ENCODE measurements around the gene MRPL36.
"Not testable (repeated sequence)": the region's sequence is repeated elsewhere in the genome, so short reads cannot be mapped to it uniquely, and the experiment has no call there.

The MRPL36 gene

DNA sequence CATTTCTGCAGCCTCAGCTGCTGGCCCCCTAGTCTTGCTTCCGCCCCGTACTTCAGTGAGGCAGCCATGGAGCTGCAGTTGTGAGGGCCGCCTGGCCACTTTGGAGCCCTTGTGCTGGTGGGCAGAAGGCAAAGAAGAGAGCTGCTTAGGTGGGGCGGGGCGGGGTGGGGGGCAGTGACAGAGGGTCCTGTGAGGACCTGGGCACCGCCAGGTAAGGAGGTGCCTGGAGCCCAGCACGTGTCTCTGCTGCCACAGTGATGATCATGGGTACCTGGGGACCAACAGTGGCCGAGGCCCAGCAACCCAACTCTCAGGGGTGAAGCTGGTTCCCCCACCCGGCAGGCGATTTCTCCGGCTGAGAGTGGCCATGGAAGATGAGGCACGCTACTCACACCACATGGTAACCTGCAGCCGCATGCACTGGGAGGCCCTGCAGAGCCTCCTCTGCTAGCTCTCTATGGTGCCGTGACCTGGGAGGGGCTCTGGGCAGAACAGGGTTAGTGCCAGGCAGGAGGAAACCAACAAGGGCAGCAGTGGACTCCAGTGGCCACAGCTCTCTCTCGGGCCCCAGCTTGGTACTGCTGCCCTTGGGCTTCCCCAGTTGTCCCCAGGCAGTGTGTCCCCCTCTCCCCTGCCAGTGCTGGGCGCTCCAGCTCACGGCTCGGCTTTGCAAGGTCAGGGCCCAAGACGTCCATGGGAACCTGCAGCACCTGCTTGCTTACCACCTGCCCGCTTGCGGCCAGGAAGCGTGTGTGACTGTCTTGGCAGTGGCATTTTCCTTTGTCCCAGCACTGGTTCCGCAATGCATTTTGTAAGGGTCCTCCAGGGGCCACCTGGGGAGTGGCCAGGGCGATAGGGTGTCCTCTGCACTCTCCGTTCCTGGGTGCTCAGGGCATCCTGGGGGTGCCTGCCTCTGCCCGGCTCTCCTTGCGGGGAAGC lies 25.5 kb upstream of the MRPL36 start:
- no peak overlapping the region for H3K27ac Mint-ChIP-seq
- no peak overlapping the region for H3K4me3 Mint-ChIP-seq
- no peaks in the 10 kb centered on the region for H3K27me3 Mint-ChIP-seq
- peaks cover 4% of the 10 kb centered on the region for H3K4me1 Mint-ChIP-seq (ENCODE audit: low read depth)
- no peak for DNase-seq
- H3K9me3 Mint-ChIP-seq, result no peaks in the 10 kb centered on the region
- H3K36me3 Mint-ChIP-seq (ENCODE audit: low read depth), result peaks cover 52% of the 10 kb centered on the region

- no peaks in the 10 kb centered on the region for H3K9me3 Mint-ChIP-seq
- peaks cover 4% of the 10 kb centered on the region for H3K4me1 Mint-ChIP-seq (ENCODE audit: low read depth)
- no peak overlapping the region for H3K27ac Mint-ChIP-seq
- peaks cover 61% of the 10 kb centered on the region for H3K36me3 Mint-ChIP-seq (ENCODE audit: low read depth)
- no peak for DNase-seq
- no peak overlapping the region for H3K4me3 Mint-ChIP-seq
- no peaks in the 10 kb centered on the region for H3K27me3 Mint-ChIP-seq
Measured at GRCh38 chr5:1824109-1824821, 24.6 kb upstream of the MRPL36 start.

DNA sequence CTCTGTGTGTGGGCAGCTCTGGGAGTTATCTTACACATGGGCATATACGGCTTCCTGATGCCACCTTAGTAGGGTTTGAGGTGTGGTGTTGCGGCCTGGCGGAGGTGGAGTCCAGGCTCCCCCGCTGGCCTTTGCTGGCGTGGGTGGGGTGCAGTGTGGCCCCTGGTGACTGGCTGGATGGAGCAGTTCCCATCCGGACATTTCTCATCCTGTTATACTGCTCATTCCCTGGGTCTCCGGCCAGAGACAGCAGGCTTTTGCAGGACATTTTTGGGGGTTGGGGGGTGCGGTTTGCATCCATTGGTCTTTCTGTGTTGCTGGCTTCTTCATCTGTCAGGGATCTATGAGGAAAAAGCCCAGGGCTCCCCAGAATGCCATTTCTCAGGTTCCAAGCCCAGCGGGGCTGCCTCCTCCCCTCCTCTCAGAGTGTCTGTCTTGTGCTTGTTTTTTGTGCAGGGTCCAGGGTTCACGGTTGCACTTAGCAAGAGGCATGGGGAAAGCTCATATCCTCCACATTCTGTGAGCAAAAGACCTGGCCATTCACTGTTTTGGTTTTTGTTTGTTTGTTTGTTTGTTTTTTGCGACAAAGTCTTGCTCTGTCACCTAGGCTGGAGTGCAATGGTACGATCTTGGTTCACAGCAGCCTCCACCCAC lies 23.9 kb upstream of the MRPL36 start:
- Mint-ChIP-seq H3K4me1 (ENCODE audit: low read depth) (peaks cover 4% of the 10 kb centered on the region), H3K27ac (no peak overlapping the region), H3K27me3 (no peaks in the 10 kb centered on the region), H3K4me3 (no peak overlapping the region), H3K36me3 (ENCODE audit: low read depth) (peaks cover 69% of the 10 kb centered on the region), H3K9me3 (no peaks in the 10 kb centered on the region)
- DNase-seq, result no peak

DNA sequence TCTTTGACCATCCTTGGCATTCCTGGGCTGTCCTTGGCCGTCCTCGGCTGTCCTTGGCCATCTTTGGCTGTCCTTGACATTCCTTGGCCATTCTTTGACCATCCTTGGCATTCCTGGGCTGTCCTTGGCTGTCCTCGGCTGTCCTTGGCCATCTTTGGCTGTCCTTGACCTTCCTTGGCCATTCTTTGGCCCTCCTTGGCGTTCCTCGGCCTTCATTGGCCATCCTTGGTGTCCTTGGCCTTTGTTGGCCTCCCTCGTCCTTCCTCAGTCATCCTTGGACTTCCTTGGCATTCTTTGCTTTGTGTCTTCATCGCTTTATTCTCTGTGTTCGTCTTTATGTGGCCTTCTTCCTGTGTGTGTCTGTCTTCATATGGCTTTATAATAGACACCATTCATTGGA lies 22.2 kb upstream of the MRPL36 start:
- no peak for DNase-seq
- no peak overlapping the region for H3K27ac Mint-ChIP-seq
- no peaks in the 10 kb centered on the region for H3K27me3 Mint-ChIP-seq
- H3K36me3 Mint-ChIP-seq (ENCODE audit: low read depth), result peaks cover 81% of the 10 kb centered on the region
- no peaks in the 10 kb centered on the region for H3K9me3 Mint-ChIP-seq
- no peaks in the 10 kb centered on the region for H3K4me1 Mint-ChIP-seq (ENCODE audit: low read depth)
- no peak overlapping the region for H3K4me3 Mint-ChIP-seq

- H3K27ac Mint-ChIP-seq, result no peak overlapping the region
- H3K27me3 Mint-ChIP-seq, result no peaks in the 10 kb centered on the region
- no peak for DNase-seq
- no peak overlapping the region for H3K4me3 Mint-ChIP-seq
- peaks cover 82% of the 10 kb centered on the region for H3K36me3 Mint-ChIP-seq (ENCODE audit: low read depth)
- no peaks in the 10 kb centered on the region for H3K4me1 Mint-ChIP-seq (ENCODE audit: low read depth)
- no peaks in the 10 kb centered on the region for H3K9me3 Mint-ChIP-seq
Measured at GRCh38 chr5:1820926-1821325, 21.3 kb upstream of the MRPL36 start.

- Mint-ChIP-seq H3K27me3 (no peaks in the 10 kb centered on the region), H3K27ac (no peak overlapping the region), H3K4me3 (no peak overlapping the region), H3K4me1 (ENCODE audit: low read depth) (no peaks in the 10 kb centered on the region), H3K36me3 (ENCODE audit: low read depth) (peaks cover 83% of the 10 kb centered on the region), H3K9me3 (no peaks in the 10 kb centered on the region)
- DNase-seq, result no peak
Measured at GRCh38 chr5:1820381-1820780, 20.7 kb upstream of the MRPL36 start.

DNA sequence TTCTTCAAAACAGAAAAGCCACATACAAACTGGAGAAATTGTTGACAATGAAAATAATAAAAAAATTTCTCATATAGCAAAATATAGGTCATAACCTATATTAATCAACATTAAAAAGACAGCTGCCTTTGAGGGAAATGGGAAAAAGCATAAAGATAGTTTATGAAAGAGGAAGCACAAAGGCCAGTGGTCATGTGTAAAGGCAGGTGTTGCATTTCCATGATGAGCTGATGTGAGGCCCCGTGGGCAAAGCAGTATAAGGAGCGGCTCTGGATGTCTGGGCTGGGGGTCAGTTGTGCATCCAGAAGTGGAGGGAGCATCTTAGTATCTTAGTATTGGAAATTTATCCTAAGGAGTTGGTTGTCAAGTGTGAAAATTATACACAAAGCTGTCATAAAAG lies 19.8 kb upstream of the MRPL36 start:
- Mint-ChIP-seq H3K4me3 (no peak overlapping the region), H3K27ac (peak overlapping the region; percentile 20), H3K27me3 (no peaks in the 10 kb centered on the region), H3K4me1 (ENCODE audit: low read depth) (no peaks in the 10 kb centered on the region), H3K36me3 (ENCODE audit: low read depth) (peaks cover 93% of the 10 kb centered on the region), H3K9me3 (no peaks in the 10 kb centered on the region)
- DNase-seq, result no peak

GRCh38 chr5:1818784-1819183 lies 19.1 kb upstream of the MRPL36 start:
- H3K27me3 Mint-ChIP-seq, result no peaks in the 10 kb centered on the region
- no peaks in the 10 kb centered on the region for H3K9me3 Mint-ChIP-seq
- no peak for DNase-seq
- H3K27ac Mint-ChIP-seq, result peak overlapping the region; percentile 26
- no peak overlapping the region for H3K4me3 Mint-ChIP-seq
- peaks cover 94% of the 10 kb centered on the region for H3K36me3 Mint-ChIP-seq (ENCODE audit: low read depth)
- H3K4me1 Mint-ChIP-seq (ENCODE audit: low read depth), result no peaks in the 10 kb centered on the region

- H3K36me3 Mint-ChIP-seq (ENCODE audit: low read depth), result peaks cover 97% of the 10 kb centered on the region
- H3K4me3 Mint-ChIP-seq, result no peak overlapping the region
- DNase-seq, result no peak
Measured at GRCh38 chr5:1817261-1818043, 17.8 kb upstream of the MRPL36 start.

DNA sequence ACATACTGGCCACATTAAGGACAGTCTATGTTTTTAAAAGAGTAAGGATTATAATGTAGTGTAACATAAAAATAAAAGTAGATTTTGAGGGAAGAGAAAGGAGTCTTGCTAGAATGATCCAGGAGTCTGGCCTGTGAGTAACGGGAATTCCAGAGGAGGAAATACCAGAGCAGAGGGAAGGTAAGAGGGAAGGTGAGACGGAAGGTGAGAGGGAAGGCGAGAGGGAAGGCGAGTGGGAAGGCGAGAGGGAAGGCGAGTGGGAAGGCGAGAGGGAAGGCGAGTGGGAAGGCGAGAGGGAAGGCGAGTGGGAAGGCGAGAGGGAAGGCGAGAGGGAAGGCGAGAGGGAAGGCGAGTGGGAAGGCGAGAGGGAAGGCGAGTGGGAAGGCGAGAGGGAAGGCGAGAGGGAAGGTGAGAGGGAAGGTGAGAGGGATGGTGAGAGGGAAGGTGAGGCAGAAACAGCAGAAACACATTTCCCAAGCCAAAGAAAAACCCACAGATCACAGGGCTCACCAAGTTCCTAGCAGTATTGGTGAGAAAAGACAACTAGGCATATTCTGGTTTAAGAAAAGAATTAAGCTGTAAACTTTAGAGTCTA lies 17.0 kb upstream of the MRPL36 start:
- H3K36me3 Mint-ChIP-seq (ENCODE audit: low read depth), result peaks cover 98% of the 10 kb centered on the region
- not testable (repeated sequence) for DNase-seq; H3K4me3 Mint-ChIP-seq; H3K9me3 Mint-ChIP-seq; H3K27me3 Mint-ChIP-seq; H3K27ac Mint-ChIP-seq; H3K4me1 Mint-ChIP-seq (ENCODE audit: low read depth)

More at GRCh38 chr5:1817261-1818043, 17.8 kb upstream of the MRPL36 start:
- peak overlapping the region; percentile 13 for H3K27ac Mint-ChIP-seq
- no peaks in the 10 kb centered on the region for H3K9me3 Mint-ChIP-seq
- H3K4me1 Mint-ChIP-seq (ENCODE audit: low read depth), result peaks cover 1% of the 10 kb centered on the region
- H3K27me3 Mint-ChIP-seq, result no peaks in the 10 kb centered on the region

- H3K36me3 Mint-ChIP-seq (ENCODE audit: low read depth), result peaks cover 98% of the 10 kb centered on the region
- H3K27ac Mint-ChIP-seq, result no peak overlapping the region
- peaks cover 6% of the 10 kb centered on the region for H3K4me1 Mint-ChIP-seq (ENCODE audit: low read depth)
- H3K27me3 Mint-ChIP-seq, result no peaks in the 10 kb centered on the region
- H3K4me3 Mint-ChIP-seq, result no peak overlapping the region
- DNase-seq, result no peak
- no peaks in the 10 kb centered on the region for H3K9me3 Mint-ChIP-seq
Measured at GRCh38 chr5:1815881-1816292, 16.2 kb upstream of the MRPL36 start.

- Mint-ChIP-seq H3K36me3 (ENCODE audit: low read depth) (peaks cover 98% of the 10 kb centered on the region), H3K4me1 (ENCODE audit: low read depth) (peaks cover 6% of the 10 kb centered on the region), H3K9me3 (no peaks in the 10 kb centered on the region), H3K4me3 (no peak overlapping the region), H3K27ac (peak overlapping the region; percentile 3), H3K27me3 (no peaks in the 10 kb centered on the region)
- DNase-seq, result no peak
Measured at GRCh38 chr5:1815071-1815786, 15.6 kb upstream of the MRPL36 start.

- no peak overlapping the region for H3K4me3 Mint-ChIP-seq
- peaks cover 6% of the 10 kb centered on the region for H3K4me1 Mint-ChIP-seq (ENCODE audit: low read depth)
- peak overlapping the region; percentile 3 for H3K27ac Mint-ChIP-seq
Measured at GRCh38 chr5:1814183-1815020, 14.8 kb upstream of the MRPL36 start.

More at GRCh38 chr5:1814183-1815020, 14.8 kb upstream of the MRPL36 start:
- H3K36me3 Mint-ChIP-seq (ENCODE audit: low read depth), result peaks cover 98% of the 10 kb centered on the region
- no peaks in the 10 kb centered on the region for H3K9me3 Mint-ChIP-seq
- H3K27me3 Mint-ChIP-seq, result no peaks in the 10 kb centered on the region
- no peak for DNase-seq
